ENCODE results near the gene LTV1. TPM values are rescaled to one million over a fixed set of nuclear protein-coding genes. Genes with fewer than 3 reads are reported as not detected.

LTV1 gene
- total and polyA plus RNA-seq, 2 of the 8 experiments (the other 6 are each of a cell fraction or from before 2014, with no cell fraction given) = 8.0 to 46.9 TPM

GRCh38 chr6:143806282-143807102 is 36.6 kb upstream of the LTV1 start:
- Histone ChIP-seq H4K8ac (ENCODE audit: extremely low read depth, insufficient read depth, low read length) (no peak overlapping the region), H3K36me3 (ENCODE audit: control insufficient read depth in 2 of 4, insufficient read depth in 4 of 4, low read length in 3 of 4) (peaks cover 0 to 28% (median 14%) of the 10 kb centered on the region in 4 experiments; a peak in 7 of 8 replicates), H3K4me3 (ENCODE audit: extremely low read depth in 1 of 4, insufficient read depth in 2 of 4, low read depth in 3 of 4, low read length in 4 of 4) (no peak overlapping the region), H4K20me1 (replicated peaks in 1 of 2; ENCODE audit: control insufficient read depth in 1 of 2, insufficient read depth in 2 of 2, low read length in 2 of 2) (no peaks in the 10 kb centered on the region), H3K4ac (replicated peaks; ENCODE audit: insufficient read length, low read depth, low read length) (no peak overlapping the region), H2AFZ (ENCODE audit: low read length) (no peak overlapping the region), H2BK15ac (ENCODE audit: low read length) (no peak overlapping the region), H2BK5ac (ENCODE audit: low read depth, low read length) (no peak overlapping the region), H4K91ac (replicated peaks; ENCODE audit: insufficient read length, low read length) (no peak overlapping the region), H3K27me3 (replicated peaks in 1 of 4; ENCODE audit: control insufficient read depth in 3 of 4, extremely low read depth in 1 of 4, insufficient read depth in 3 of 4, low read length in 3 of 4) (no peaks in the 10 kb centered on the region), H2BK12ac (ENCODE audit: low read depth, low read length) (no peak overlapping the region), H3K79me2 (ENCODE audit: control insufficient read depth in 1 of 2, insufficient read depth in 2 of 2, low read length in 2 of 2) (no peaks in the 10 kb centered on the region), H2AK5ac (ENCODE audit: low read depth, low read length) (no peak overlapping the region), H3K4me1 (replicated peaks in 1 of 4; ENCODE audit: control insufficient read depth in 3 of 4, insufficient read depth in 4 of 4, low read length in 3 of 4) (peaks cover 0 to 6% (median 3%) of the 10 kb centered on the region in 4 experiments; a peak in 5 of 7 replicates), H3K9me3 (ENCODE audit: insufficient read depth in 2 of 2, low read depth in 1 of 2, low read length in 1 of 2) (no peaks in the 10 kb centered on the region), H3K4me2 (ENCODE audit: insufficient read depth in 1 of 2, low read depth in 2 of 2, low read length in 2 of 2) (no peak overlapping the region), H3K56ac (replicated peaks; ENCODE audit: insufficient read length, low read depth, low read length) (no peak overlapping the region), H3K14ac (ENCODE audit: insufficient read length) (no peak overlapping the region), H3K18ac (ENCODE audit: extremely low read depth, low read length) (no peak overlapping the region), H3K79me1 (ENCODE audit: low read depth, low read length) (no peaks in the 10 kb centered on the region), H4K5ac (ENCODE audit: insufficient read length, low read depth, low read length) (no peak overlapping the region), H2BK20ac (ENCODE audit: low read length) (no peak overlapping the region), H2BK120ac (replicated peaks; ENCODE audit: low read depth, low read length) (no peak overlapping the region), H3K23ac (ENCODE audit: insufficient read length) (no peak overlapping the region), H3K27ac (ENCODE audit: low read depth, low read length) (no peak overlapping the region), H3K9ac (replicated peaks in 1 of 4; ENCODE audit: extremely low read depth in 1 of 4, low read depth in 3 of 4, low read length in 3 of 4) (no peak overlapping the region), H3K23me2 (ENCODE audit: low read depth, low read length) (no peaks in the 10 kb centered on the region)
- CTCF ChIA-PET (ENCODE audit: partially characterized antibody) = interaction anchor here (1.4 kb wide), 1 partner anchor 35 kb away, joined by 3 read pairs; no protein-coding TSS in a partner anchor
- POLR2A ChIA-PET (ENCODE audit: partially characterized antibody) = interaction anchor here (0.6 kb wide), 1 partner anchor 214 kb away, joined by 3 read pairs; no protein-coding TSS in a partner anchor
- FAIRE-seq (no peak), DNase-seq (ENCODE audit: low read depth in 1 of 2, low spot score in 2 of 2) (no peak)
- 90% methylated on average over 8 of the region's 8 CpGs; no CpG with 5 or more reads in 1 of the 2 experiments for WGBS, 2 experiments (ENCODE audit: extremely low coverage in 1 of 2, insufficient coverage in 1 of 2, insufficient read length in 1 of 2, insufficient replicate concordance in 2 of 2, low coverage in 1 of 2, low lambda C conversion rate in 2 of 2, missing lambda C conversion rate in 1 of 2)
- TF ChIP-seq CTCF (IDR thresholded peaks at IDR 0.05; ENCODE audit: control extremely low read depth in 1 of 3, insufficient read depth in 1 of 3, low read depth in 1 of 3, low read length in 3 of 3) (no peak), CHD2 (IDR thresholded peaks at IDR 0.05; ENCODE audit: low read length) (no peak)

Data from H1 (cell line).